MCF 10A (cell line): Measurements from ENCODE around the gene PDCD6IP. TPM values are rescaled to one million over a fixed set of nuclear protein-coding genes. Genes with fewer than 3 reads are reported as not detected.
A peak's percentile ranks its signal among the peaks of the same experiment; 100 is the strongest.
"Not testable (repeated sequence)": the region's sequence is repeated elsewhere in the genome, so short reads cannot be mapped to it uniquely, and the experiment has no call there.

Experiments
- BruUV-seq: library from RNA; stranded (reverse); fragments of 400-500 nt; replicated peaks from 2 replicates; lab custom pipeline; 2021; lab: Mats Ljungman, UMichigan
- CTCF ChIA-PET: fragments of 300-600 bp; sonication (Branson Sonifier 250); formaldehyde crosslinking; extraction: SDS; loops from one replicate; lab custom pipeline; 2021; ENCODE audit warnings: antibody characterized with exemption, inconsistent platforms; lab: Yijun Ruan, JAX
- POLR2A ChIA-PET: fragments of 300-600, 350-650 bp; sonication (Branson Sonifier 250); formaldehyde crosslinking; extraction: SDS; loops from one replicate; lab custom pipeline; 2020; ENCODE audit warnings: antibody characterized with exemption, inconsistent platforms; lab: Yijun Ruan, JAX
- DNase-seq: peaks from one replicate; pipeline ENCODE4 v3.0.0-alpha.2; 2018; ENCODE audit not compliant: unreplicated experiment
- H3K27ac Mint-ChIP-seq: one replicate; pipeline ENCODE4 v1.8.0; 2022; ENCODE audit warnings: mild to moderate bottlenecking, low read depth, mixed read lengths; ENCODE audit not compliant: unreplicated experiment
- H3K27me3 Mint-ChIP-seq: one replicate; pipeline ENCODE4 v1.8.0; 2022; ENCODE audit warnings: mixed read lengths; ENCODE audit not compliant: insufficient read depth, unreplicated experiment
- H3K36me3 Mint-ChIP-seq: one replicate; pipeline ENCODE4 v1.8.0; 2022; ENCODE audit warnings: mild to moderate bottlenecking, moderate library complexity, mixed read lengths; ENCODE audit not compliant: insufficient read depth, unreplicated experiment
- H3K4me1 Mint-ChIP-seq: one replicate; pipeline ENCODE4 v1.8.0; 2022; ENCODE audit warnings: mixed read lengths; ENCODE audit not compliant: insufficient read depth, unreplicated experiment
- H3K4me3 Mint-ChIP-seq: one replicate; pipeline ENCODE4 v1.8.0; 2022; ENCODE audit warnings: mild to moderate bottlenecking, moderate library complexity, mixed read lengths; ENCODE audit not compliant: unreplicated experiment
- H3K9me3 Mint-ChIP-seq: one replicate; pipeline ENCODE4 v1.8.0; 2022; ENCODE audit warnings: mixed read lengths; ENCODE audit not compliant: unreplicated experiment
- intact Hi-C: fragments of 100-400 bp; cut with micrococcal nuclease; formaldehyde crosslinking; loops from 2 replicates; pipeline ENCODE4 v1.14.1; 2022
- total RNA-seq: library from RNA; stranded (reverse); gene quantifications from 2 replicates; pipeline ENCODE4 v1.2.3, GENCODE V29; 2022
- TF ChIP-seq, protein P1 (sequence below): fragments of 200-600 bp; IDR thresholded peaks from one replicate; pipeline ENCODE4 v1.8.0; 2022; ENCODE audit warnings: antibody characterized with exemption, mild to moderate bottlenecking; ENCODE audit not compliant: unreplicated experiment

Gene PDCD6IP
- total RNA-seq, 1 experiment from 2014 or later, result 286 TPM

DNA sequence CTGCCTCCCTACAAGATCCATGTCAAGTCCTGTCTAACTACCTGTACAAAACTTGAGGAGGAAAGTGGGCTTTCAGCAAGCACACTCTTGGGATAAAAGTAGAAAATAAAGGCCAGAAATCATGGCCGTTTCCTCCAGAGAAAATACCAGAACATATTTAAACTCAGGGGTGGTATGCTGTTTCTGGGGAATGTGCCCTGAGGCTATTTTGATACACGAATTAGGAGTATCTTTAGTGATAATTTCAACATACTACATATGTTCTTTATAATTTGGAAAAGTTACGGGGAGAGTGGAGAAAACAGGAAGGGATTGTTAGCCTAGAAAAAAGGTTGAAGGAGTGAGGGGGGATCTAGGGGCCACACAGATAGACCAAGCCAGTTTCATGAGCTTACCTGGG is 18.7 kb upstream of the PDCD6IP start:
- Mint-ChIP-seq H3K9me3 (no peaks in the 10 kb centered on the region), H3K27me3 (no peaks in the 10 kb centered on the region), H3K27ac (no peak overlapping the region), H3K36me3 (no peaks in the 10 kb centered on the region), H3K4me1 (peaks cover 6% of the 10 kb centered on the region), H3K4me3 (no peak overlapping the region)
- DNase-seq, result no peak
- intact Hi-C loops, result loop anchor here (10.0 kb wide), 1 partner anchor 345 kb away; no protein-coding TSS in a partner anchor
- no TSS peak for BruUV-seq
- ChIA-PET CTCF (interaction anchor here (1.3 to 2.3 kb wide), 3 partner anchors 12 to 143 kb away, joined by 3 to 10 read pairs (median 4); no protein-coding TSS in a partner anchor), POLR2A (interaction anchor here (0.6 to 3.3 kb wide), 4 partner anchors 12 to 143 kb away, joined by 3 to 12 read pairs (median 6); partner anchors contain the start of gene PDCD6IP)
- TF ChIP-seq, protein P1, sequence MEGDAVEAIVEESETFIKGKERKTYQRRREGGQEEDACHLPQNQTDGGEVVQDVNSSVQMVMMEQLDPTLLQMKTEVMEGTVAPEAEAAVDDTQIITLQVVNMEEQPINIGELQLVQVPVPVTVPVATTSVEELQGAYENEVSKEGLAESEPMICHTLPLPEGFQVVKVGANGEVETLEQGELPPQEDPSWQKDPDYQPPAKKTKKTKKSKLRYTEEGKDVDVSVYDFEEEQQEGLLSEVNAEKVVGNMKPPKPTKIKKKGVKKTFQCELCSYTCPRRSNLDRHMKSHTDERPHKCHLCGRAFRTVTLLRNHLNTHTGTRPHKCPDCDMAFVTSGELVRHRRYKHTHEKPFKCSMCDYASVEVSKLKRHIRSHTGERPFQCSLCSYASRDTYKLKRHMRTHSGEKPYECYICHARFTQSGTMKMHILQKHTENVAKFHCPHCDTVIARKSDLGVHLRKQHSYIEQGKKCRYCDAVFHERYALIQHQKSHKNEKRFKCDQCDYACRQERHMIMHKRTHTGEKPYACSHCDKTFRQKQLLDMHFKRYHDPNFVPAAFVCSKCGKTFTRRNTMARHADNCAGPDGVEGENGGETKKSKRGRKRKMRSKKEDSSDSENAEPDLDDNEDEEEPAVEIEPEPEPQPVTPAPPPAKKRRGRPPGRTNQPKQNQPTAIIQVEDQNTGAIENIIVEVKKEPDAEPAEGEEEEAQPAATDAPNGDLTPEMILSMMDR, result no peak

DNA sequence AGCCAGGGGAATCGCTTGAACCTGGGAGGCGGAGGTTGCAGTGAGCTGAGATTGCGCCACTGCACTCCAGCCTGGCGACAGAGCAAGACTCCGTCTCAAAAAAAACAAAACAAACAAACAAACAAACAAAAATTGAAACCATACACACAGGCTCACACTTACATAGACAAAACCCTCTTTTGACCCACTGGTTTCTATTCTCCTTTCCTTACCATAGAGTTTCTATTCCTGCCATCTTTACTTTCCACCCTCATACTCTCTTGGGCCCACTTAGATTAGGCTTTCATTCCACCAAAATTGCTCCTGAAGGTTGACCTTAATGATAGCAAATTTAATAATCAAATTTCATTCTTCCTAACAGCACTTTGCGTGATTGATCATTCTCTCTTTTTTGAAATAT is 17.0 kb upstream of the PDCD6IP start:
- H3K9me3 Mint-ChIP-seq, H3K36me3 Mint-ChIP-seq, DNase-seq, H3K4me1 Mint-ChIP-seq, H3K4me3 Mint-ChIP-seq, H3K27ac Mint-ChIP-seq, BruUV-seq, H3K27me3 Mint-ChIP-seq: not testable (repeated sequence)
- POLR2A ChIA-PET, result interaction anchor here (1.4 kb wide), 1 partner anchor 10 kb away, joined by 3 read pairs; no protein-coding TSS in a partner anchor
- intact Hi-C loops, result loop anchor here (10.0 kb wide), 1 partner anchor 347 kb away; no protein-coding TSS in a partner anchor
- CTCF ChIA-PET, result interaction anchor here (0.6 to 1.1 kb wide), 4 partner anchors 18 to 842 kb away, joined by 3 to 4 read pairs (median 3); no protein-coding TSS in a partner anchor

DNA sequence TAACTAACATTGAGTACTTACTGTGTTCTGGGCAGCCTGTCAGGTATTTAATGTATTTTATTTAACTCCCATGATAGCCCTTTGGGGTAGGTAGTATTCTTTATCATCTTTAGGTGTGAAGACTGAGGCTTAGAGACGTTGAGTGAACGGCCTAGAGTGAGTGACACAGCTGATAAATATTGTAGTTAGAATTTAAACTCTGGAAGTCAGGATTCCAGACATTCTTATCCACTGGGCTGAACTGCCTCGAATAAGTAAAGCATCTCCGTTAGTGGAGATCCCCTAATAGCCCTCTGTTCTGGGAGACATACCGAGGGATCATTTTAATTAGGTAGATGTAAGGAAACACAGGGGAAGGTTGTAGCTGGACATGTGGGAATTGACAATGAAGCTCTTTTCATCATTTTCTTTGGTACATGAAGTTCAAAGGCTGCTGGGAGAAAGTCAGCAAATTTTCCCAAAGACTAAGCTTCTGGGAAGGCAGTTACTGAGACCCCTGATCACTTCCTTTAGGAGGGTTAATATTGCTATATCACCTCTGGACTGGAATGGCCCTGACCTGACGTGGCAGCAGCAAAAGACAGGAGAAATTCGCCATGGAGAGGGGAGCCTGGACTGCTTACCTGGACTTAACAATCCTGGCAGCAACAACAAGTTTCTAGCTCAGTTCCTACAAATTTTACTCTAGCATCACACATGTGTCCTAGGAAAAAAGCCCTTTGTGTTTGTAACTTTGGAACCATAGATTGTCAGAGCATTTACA is 11.7 kb upstream of the PDCD6IP start:
- Mint-ChIP-seq H3K4me3 (no peak overlapping the region), H3K27me3 (no peaks in the 10 kb centered on the region), H3K36me3 (no peaks in the 10 kb centered on the region), H3K4me1 (peaks cover 12% of the 10 kb centered on the region), H3K9me3 (no peaks in the 10 kb centered on the region), H3K27ac (no peak overlapping the region)
- DNase-seq, result no peak
- ChIA-PET POLR2A (interaction anchor here (0.7 to 1.8 kb wide), 12 partner anchors 9 to 346 kb away, joined by 3 to 24 read pairs (median 5); partner anchors contain the start of genes CLASP2, PDCD6IP and UBP1), CTCF (interaction anchor here (0.6 to 6.5 kb wide), 59 partner anchors 9 to 1006 kb away, joined by 3 to 121 read pairs (median 4); partner anchors contain the start of genes CLASP2 and PDCD6IP)
- no TSS peak for BruUV-seq
- intact Hi-C loops, result loop anchor here (1.0 to 10.0 kb wide), 5 partner anchors 70 to 839 kb away; no protein-coding TSS in a partner anchor
- TF ChIP-seq, protein P1, result no peak

DNA sequence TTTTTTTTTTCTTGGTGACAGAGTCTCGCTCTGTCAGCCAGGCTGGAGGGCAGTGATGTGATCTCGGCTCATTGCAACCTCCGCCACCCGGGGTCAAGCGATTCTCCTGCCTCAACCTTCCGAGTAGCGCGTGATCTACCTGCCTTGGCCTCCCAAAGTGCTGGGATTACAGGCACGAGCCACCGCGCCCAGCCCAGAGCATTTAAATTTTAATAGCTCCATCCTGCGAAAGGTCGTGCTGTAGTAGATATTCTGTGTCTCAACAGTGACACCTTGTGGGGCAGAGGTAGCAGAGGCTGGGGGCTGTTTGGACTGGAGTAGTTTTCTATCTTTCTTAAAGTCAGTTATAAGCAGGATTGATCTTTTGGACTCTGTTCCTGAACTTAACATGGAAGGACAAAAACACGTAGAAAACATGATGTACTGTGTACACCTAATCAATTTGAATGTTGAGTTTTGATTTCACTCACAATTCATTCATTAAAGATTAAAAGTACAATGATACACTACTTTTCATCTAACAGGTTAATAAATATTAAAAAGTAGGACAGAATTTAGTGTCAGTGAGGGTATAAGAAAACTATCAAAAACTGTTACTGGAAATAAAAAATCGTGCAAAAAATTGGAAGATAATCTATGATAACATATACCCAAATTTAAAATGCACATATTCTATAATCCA is 11.0 kb upstream of the PDCD6IP start:
- CTCF ChIA-PET, result interaction anchor here (0.6 to 6.5 kb wide), 54 partner anchors 9 to 1007 kb away, joined by 3 to 121 read pairs (median 4); partner anchors contain the start of genes CLASP2 and PDCD6IP
- DNase-seq, result peak; percentile 71
- peaks cover 3% of the 10 kb centered on the region for H3K36me3 Mint-ChIP-seq
- H3K4me1 Mint-ChIP-seq, result peaks cover 19% of the 10 kb centered on the region
- H3K27me3 Mint-ChIP-seq, result no peaks in the 10 kb centered on the region
- no TSS peak for BruUV-seq
- H3K4me3 Mint-ChIP-seq, result no peak overlapping the region
- intact Hi-C loops, result loop anchor here (1.0 to 10.0 kb wide), 6 partner anchors 71 to 840 kb away; no protein-coding TSS in a partner anchor
- H3K27ac Mint-ChIP-seq, result no peak overlapping the region
- no peaks in the 10 kb centered on the region for H3K9me3 Mint-ChIP-seq
- TF ChIP-seq, protein P1, result peak; percentile 77
- POLR2A ChIA-PET, result interaction anchor here (0.6 to 1.8 kb wide), 13 partner anchors 10 to 1091 kb away, joined by 3 to 24 read pairs (median 5); partner anchors contain the start of genes CLASP2, PDCD6IP and UBP1
